Glutamatergic neuron (in vitro differentiated cells): ENCODE results near the gene ROBO1. TPM values are rescaled to one million over a fixed set of nuclear protein-coding genes. Genes with fewer than 3 reads are reported as not detected.

Experiments used
- DNase-seq: peaks from one replicate; pipeline ENCODE4 v3.0.0; 2022
- H3K27ac Mint-ChIP-seq: one replicate; pipeline ENCODE4 v1.8.0; 2020; ENCODE audit warnings: mild to moderate bottlenecking, mixed read lengths, inconsistent platforms; ENCODE audit not compliant: unreplicated experiment
- H3K27me3 Mint-ChIP-seq: one replicate; pipeline ENCODE4 v1.8.0; 2020; ENCODE audit warnings: mild to moderate bottlenecking, moderate library complexity, mixed read lengths, inconsistent platforms; ENCODE audit not compliant: unreplicated experiment
- H3K36me3 Mint-ChIP-seq: one replicate; pipeline ENCODE4 v1.8.0; 2020; ENCODE audit warnings: mild to moderate bottlenecking, mixed read lengths, inconsistent platforms; ENCODE audit not compliant: unreplicated experiment
- H3K4me1 Mint-ChIP-seq: one replicate; pipeline ENCODE4 v1.8.0; 2020; ENCODE audit warnings: mild to moderate bottlenecking, low read depth, mixed read lengths, inconsistent platforms; ENCODE audit not compliant: unreplicated experiment
- H3K4me3 Mint-ChIP-seq: one replicate; pipeline ENCODE4 v1.8.0; 2020; ENCODE audit warnings: mild to moderate bottlenecking, mixed read lengths, inconsistent platforms; ENCODE audit not compliant: unreplicated experiment
- H3K9me3 Mint-ChIP-seq: one replicate; pipeline ENCODE4 v1.8.0; 2020; ENCODE audit warnings: mild to moderate bottlenecking, moderate library complexity, mixed read lengths, inconsistent platforms; ENCODE audit not compliant: unreplicated experiment
- total RNA-seq: library from RNA; stranded (reverse); fragmentation: NEBNext Ultra II Directional; extraction: Animal tissue kit (Norgen Biotek cat#: 25700); gene quantifications from one replicate; pipeline ENCODE4 v1.2.1, GENCODE V29; 2021; ENCODE audit not compliant: unreplicated experiment
- TF ChIP-seq, protein P1 (sequence below): fragments of 200-600 bp; sonication (generic); IDR thresholded peaks from one replicate; pipeline ENCODE4 v1.5.0; 2021; ENCODE audit not compliant: partially characterized antibody, unreplicated experiment

The ROBO1 gene
- total RNA-seq, 1 donor from 2014 or later, result 505 TPM

- H3K36me3 Mint-ChIP-seq, result no peaks in the 10 kb centered on the region
- DNase-seq, result no peak
- TF ChIP-seq, protein P1, sequence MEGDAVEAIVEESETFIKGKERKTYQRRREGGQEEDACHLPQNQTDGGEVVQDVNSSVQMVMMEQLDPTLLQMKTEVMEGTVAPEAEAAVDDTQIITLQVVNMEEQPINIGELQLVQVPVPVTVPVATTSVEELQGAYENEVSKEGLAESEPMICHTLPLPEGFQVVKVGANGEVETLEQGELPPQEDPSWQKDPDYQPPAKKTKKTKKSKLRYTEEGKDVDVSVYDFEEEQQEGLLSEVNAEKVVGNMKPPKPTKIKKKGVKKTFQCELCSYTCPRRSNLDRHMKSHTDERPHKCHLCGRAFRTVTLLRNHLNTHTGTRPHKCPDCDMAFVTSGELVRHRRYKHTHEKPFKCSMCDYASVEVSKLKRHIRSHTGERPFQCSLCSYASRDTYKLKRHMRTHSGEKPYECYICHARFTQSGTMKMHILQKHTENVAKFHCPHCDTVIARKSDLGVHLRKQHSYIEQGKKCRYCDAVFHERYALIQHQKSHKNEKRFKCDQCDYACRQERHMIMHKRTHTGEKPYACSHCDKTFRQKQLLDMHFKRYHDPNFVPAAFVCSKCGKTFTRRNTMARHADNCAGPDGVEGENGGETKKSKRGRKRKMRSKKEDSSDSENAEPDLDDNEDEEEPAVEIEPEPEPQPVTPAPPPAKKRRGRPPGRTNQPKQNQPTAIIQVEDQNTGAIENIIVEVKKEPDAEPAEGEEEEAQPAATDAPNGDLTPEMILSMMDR, result no peak
- peaks cover 6% of the 10 kb centered on the region for H3K27me3 Mint-ChIP-seq
- H3K27ac Mint-ChIP-seq, result no peak overlapping the region
- peaks cover 24% of the 10 kb centered on the region for H3K4me1 Mint-ChIP-seq
- H3K4me3 Mint-ChIP-seq, result no peak overlapping the region
- H3K9me3 Mint-ChIP-seq, result peaks cover 5% of the 10 kb centered on the region
These were observed 1018.7 kb downstream of the ROBO1 start for GRCh38 chr3:78749056-78749455.

- TF ChIP-seq, protein P1, result no peak
- Mint-ChIP-seq H3K27ac (peak overlapping the region; percentile 41), H3K4me1 (peaks cover 31% of the 10 kb centered on the region), H3K9me3 (no peaks in the 10 kb centered on the region), H3K36me3 (no peaks in the 10 kb centered on the region), H3K27me3 (peaks cover 9% of the 10 kb centered on the region), H3K4me3 (peak overlapping the region; percentile 3)
- no peak for DNase-seq
These were observed 1022.0 kb downstream of the ROBO1 start for GRCh38 chr3:78745847-78746246.

- no peak for DNase-seq
- peaks cover 17% of the 10 kb centered on the region for H3K27me3 Mint-ChIP-seq
- H3K9me3 Mint-ChIP-seq, result peaks cover 8% of the 10 kb centered on the region
- H3K27ac Mint-ChIP-seq, result no peak overlapping the region
- no peaks in the 10 kb centered on the region for H3K36me3 Mint-ChIP-seq
- H3K4me1 Mint-ChIP-seq, result peaks cover 45% of the 10 kb centered on the region
- TF ChIP-seq, protein P1, result no peak
- no peak overlapping the region for H3K4me3 Mint-ChIP-seq
These were observed 1025.3 kb downstream of the ROBO1 start for GRCh38 chr3:78742491-78742890.

DNA sequence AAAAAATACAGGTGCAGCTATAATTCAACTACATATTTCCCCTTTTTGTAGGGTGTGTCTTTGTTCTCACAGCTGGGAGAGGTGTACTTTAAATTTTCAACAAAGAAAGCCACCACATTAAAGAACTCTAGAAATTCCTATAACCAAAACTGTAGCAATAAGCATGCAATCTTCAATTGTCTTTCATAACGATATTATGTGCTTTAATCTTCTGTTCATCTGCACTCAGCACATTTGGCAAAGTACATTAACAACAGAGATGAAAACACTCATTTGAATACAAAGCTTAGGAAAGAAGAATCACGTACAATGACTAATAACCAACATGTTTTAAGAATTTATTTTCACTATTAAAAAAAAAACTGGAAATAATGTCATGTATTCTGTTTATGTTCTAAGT lies 1025.8 kb downstream of the ROBO1 start:
- peaks cover 48% of the 10 kb centered on the region for H3K4me1 Mint-ChIP-seq
- TF ChIP-seq, protein P1, result no peak
- H3K27ac Mint-ChIP-seq, result peak overlapping the region; percentile 39
- H3K27me3 Mint-ChIP-seq, result peaks cover 17% of the 10 kb centered on the region
- H3K36me3 Mint-ChIP-seq, result no peaks in the 10 kb centered on the region
- no peak overlapping the region for H3K4me3 Mint-ChIP-seq
- H3K9me3 Mint-ChIP-seq, result peaks cover 8% of the 10 kb centered on the region
- DNase-seq, result no peak

- Mint-ChIP-seq H3K4me1 (peaks cover 52% of the 10 kb centered on the region), H3K9me3 (peaks cover 11% of the 10 kb centered on the region), H3K4me3 (no peak overlapping the region), H3K36me3 (no peaks in the 10 kb centered on the region), H3K27ac (no peak overlapping the region), H3K27me3 (peaks cover 17% of the 10 kb centered on the region)
- TF ChIP-seq, protein P1, result peak; percentile 94
- DNase-seq, result no peak
These were observed 1026.6 kb downstream of the ROBO1 start for GRCh38 chr3:78741066-78741645.
